Measurements from ENCODE around the gene SIRPA.

Gene SIRPA

DNA sequence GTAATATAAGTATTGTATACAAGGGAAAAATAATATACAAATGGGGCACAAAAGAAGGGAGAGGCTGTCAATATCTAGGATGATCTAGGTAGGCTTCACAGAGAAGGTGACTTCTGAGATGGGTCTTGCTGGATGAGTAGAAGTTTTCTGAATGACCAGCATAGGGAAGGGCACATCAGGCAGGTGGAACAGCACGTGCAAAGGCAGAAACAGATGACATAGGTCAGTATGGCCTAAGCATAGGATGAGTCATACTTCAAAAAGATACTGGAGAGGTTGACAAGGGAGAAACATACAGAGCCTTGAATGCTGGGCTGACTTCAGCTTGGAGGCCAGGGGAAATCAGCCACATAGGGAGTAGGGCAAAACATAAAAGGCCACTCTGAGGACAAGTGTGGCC lies 31.9 kb upstream of the SIRPA start:
- Histone ChIP-seq H3K9me3 (ENCODE audit: severe bottlenecking) (no peaks in the 10 kb centered on the region), H3K36me3 (no peaks in the 10 kb centered on the region), H3K27ac (no peak overlapping the region), H3K4me3 (ENCODE audit: low read depth, low read length) (no peak overlapping the region), H3K27me3 (ENCODE audit: insufficient read depth, low read depth, severe bottlenecking) (no peaks in the 10 kb centered on the region)
- no peak for DNase-seq
- TF ChIP-seq, protein P1, sequence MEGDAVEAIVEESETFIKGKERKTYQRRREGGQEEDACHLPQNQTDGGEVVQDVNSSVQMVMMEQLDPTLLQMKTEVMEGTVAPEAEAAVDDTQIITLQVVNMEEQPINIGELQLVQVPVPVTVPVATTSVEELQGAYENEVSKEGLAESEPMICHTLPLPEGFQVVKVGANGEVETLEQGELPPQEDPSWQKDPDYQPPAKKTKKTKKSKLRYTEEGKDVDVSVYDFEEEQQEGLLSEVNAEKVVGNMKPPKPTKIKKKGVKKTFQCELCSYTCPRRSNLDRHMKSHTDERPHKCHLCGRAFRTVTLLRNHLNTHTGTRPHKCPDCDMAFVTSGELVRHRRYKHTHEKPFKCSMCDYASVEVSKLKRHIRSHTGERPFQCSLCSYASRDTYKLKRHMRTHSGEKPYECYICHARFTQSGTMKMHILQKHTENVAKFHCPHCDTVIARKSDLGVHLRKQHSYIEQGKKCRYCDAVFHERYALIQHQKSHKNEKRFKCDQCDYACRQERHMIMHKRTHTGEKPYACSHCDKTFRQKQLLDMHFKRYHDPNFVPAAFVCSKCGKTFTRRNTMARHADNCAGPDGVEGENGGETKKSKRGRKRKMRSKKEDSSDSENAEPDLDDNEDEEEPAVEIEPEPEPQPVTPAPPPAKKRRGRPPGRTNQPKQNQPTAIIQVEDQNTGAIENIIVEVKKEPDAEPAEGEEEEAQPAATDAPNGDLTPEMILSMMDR (IDR thresholded peaks at IDR 0.05; ENCODE audit: low read depth, low read length): no peak

DNA sequence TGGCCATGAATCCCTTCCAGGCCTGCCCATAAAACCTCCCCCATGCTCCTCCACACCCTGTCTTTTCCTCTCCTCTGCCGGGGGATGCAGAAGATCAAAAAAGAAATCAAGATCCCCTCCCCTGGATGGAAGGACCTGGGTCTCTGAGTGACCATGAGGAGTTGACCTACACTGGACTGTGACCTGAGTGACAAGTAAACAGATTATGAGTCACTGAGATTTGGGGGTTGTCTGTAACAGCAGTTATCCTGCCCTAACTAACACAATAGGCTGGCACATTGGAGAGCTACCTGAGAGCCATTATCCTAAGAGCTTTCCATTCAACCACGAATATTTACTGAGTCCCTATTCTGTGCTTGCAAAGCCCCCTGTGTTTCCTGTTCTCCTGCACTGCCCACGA lies 28.4 kb upstream of the SIRPA start:
- no peak overlapping the region for H3K27ac ChIP-seq
- TF ChIP-seq, protein P1 (IDR thresholded peaks at IDR 0.05; ENCODE audit: low read depth, low read length): no peak
- no peak for DNase-seq
- H3K27me3 ChIP-seq (ENCODE audit: insufficient read depth, low read depth, severe bottlenecking): no peaks in the 10 kb centered on the region
- H3K9me3 ChIP-seq (ENCODE audit: severe bottlenecking): no peaks in the 10 kb centered on the region
- no peaks in the 10 kb centered on the region for H3K36me3 ChIP-seq
- H3K4me3 ChIP-seq (ENCODE audit: low read depth, low read length): no peak overlapping the region

DNA sequence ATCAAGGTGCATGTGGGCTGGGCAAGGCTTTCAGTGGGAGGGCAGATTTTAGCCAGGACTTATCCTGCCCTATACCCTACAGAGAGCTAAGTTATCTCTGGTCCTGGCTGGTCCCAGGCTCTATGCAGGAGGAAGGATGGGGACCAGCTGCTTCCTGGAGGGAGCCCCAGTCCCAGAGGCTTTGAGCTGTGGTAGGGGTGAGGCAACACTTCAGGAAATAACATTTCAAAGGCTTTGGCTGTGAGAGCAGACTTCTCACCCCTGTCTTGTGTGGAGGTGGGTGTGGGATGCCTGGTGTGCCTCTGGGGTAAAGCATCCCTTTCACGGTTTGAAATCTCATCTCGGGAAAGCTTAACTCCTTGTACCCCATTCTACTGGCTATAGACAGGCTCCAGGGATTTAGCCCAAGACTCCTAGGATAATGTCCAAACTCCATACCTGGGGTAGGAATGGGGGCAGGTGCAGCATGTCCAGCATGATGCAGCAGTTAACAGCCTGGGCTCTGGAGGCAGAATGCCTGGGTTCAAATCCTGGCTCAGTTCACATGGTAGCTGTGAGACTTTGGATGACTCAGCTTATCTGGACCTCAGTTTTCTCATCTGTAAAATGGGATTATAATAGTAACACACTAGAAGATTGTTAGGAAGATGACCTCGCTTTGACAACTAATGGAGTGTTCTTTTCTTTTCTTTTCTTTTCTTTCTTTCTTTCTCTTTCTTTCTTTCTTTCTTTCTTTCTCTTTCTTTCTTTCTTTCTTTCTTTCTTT lies 27.5 kb upstream of the SIRPA start:
- DNase-seq: no peak
- Histone ChIP-seq H3K9me3 (ENCODE audit: severe bottlenecking) (peaks cover under 1% of the 10 kb centered on the region), H3K4me3 (ENCODE audit: low read depth, low read length) (no peak overlapping the region), H3K36me3 (no peaks in the 10 kb centered on the region), H3K27me3 (ENCODE audit: insufficient read depth, low read depth, severe bottlenecking) (no peaks in the 10 kb centered on the region), H3K27ac (no peak overlapping the region)
- TF ChIP-seq, protein P1 (IDR thresholded peaks at IDR 0.05; ENCODE audit: low read depth, low read length): no peak

DNA sequence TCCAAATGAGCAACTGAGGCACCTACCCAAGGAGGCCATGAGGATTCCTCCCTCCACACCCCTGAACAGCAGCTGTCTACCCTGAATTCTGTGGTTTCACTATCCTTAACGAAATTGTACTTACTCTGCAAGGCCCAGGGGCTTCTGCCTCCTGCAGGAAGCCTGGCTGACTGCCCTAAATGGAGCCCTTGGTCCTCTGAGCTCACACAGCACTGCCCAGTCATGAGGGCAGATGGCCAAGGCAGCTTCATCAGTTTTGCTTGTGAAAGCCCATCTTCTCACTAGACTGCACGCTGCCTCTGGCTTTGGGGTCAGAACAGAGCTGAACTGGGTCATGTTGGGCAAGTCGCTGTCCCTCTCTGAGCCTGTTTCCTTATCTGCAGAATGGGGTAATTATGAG lies 26.4 kb upstream of the SIRPA start:
- no peak for DNase-seq
- peaks cover 3% of the 10 kb centered on the region for H3K9me3 ChIP-seq (ENCODE audit: severe bottlenecking)
- no peaks in the 10 kb centered on the region for H3K36me3 ChIP-seq
- no peak overlapping the region for H3K27ac ChIP-seq
- H3K27me3 ChIP-seq (ENCODE audit: insufficient read depth, low read depth, severe bottlenecking): no peaks in the 10 kb centered on the region
- H3K4me3 ChIP-seq (ENCODE audit: low read depth, low read length): no peak overlapping the region
- TF ChIP-seq, protein P1 (IDR thresholded peaks at IDR 0.05; ENCODE audit: low read depth, low read length): no peak

DNA sequence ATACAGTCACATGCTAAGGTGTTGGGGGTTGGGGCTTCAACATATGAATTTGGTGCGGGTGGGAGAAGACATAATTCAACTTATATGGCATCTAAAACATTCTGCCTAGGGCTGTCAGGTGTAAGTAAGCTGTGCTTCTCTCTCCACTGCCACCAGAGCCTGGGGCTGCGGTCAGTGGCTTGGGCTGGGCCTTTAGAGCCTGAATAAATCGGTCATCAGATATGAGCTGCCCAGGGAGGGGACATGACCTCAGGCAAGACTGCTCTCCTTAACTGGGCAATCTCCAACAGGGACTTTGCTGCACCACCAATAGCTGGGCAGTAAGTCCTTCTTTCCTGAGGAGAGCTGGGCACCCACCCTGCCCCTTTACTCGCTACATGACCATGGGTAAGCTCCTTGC lies 24.9 kb upstream of the SIRPA start:
- Histone ChIP-seq H3K9me3 (ENCODE audit: severe bottlenecking) (peaks cover 3% of the 10 kb centered on the region), H3K27ac (no peak overlapping the region), H3K4me3 (ENCODE audit: low read depth, low read length) (no peak overlapping the region), H3K36me3 (no peaks in the 10 kb centered on the region), H3K27me3 (ENCODE audit: insufficient read depth, low read depth, severe bottlenecking) (no peaks in the 10 kb centered on the region)
- TF ChIP-seq, protein P1 (IDR thresholded peaks at IDR 0.05; ENCODE audit: low read depth, low read length): no peak
- DNase-seq: no peak
